Endometrial microvascular endothelial cells (primary cell): ENCODE data around the gene NKD2. TPM values are rescaled to one million over a fixed set of nuclear protein-coding genes. Genes with fewer than 3 reads are reported as not detected.

Source experiments
- in situ Hi-C: cut with HindIII; loops from 2 replicates; pipeline ENCODE4 v1.10.0; 2017; ENCODE audit warnings: low sequenced_read_pairs, low pct_unique_long_range_greater_than_20kb; ENCODE audit errors: inconsistent ontology term
- total RNA-seq: library from RNA; depleted of rRNA; stranded (reverse); fragments of >200 nt; gene quantifications from one replicate; pipeline ENCODE4 v1.2.3, GENCODE V29; 2015; ENCODE audit errors: inconsistent ontology term

Gene NKD2
- total RNA-seq, 1 donor from 2014 or later, result not detected

GRCh38 chr5:976849-977751 lies 31.5 kb upstream of the NKD2 start:
- in situ Hi-C loops, result no loop called here

GRCh38 chr5:978054-978453 lies 30.5 kb upstream of the NKD2 start:
- in situ Hi-C loops, result no loop called here

GRCh38 chr5:978693-979092 lies 29.9 kb upstream of the NKD2 start:
- in situ Hi-C loops, result no loop called here

GRCh38 chr5:979100-979817 lies 29.3 kb upstream of the NKD2 start:
- in situ Hi-C loops, result no loop called here

- in situ Hi-C loops, result no loop called here
Measured at GRCh38 chr5:980001-980588, 28.5 kb upstream of the NKD2 start.

GRCh38 chr5:980966-981365 lies 27.6 kb upstream of the NKD2 start:
- in situ Hi-C loops, result no loop called here

- in situ Hi-C loops, result no loop called here
Measured at GRCh38 chr5:981456-981855, 27.1 kb upstream of the NKD2 start.

GRCh38 chr5:982377-983237 lies 26.0 kb upstream of the NKD2 start:
- in situ Hi-C loops, result no loop called here

- in situ Hi-C loops, result no loop called here
Measured at GRCh38 chr5:983238-983524, 25.4 kb upstream of the NKD2 start.

GRCh38 chr5:983568-983967 lies 25.0 kb upstream of the NKD2 start:
- in situ Hi-C loops, result no loop called here

- in situ Hi-C loops, result no loop called here
Measured at GRCh38 chr5:984774-985173, 23.8 kb upstream of the NKD2 start.

- in situ Hi-C loops, result no loop called here
Measured at GRCh38 chr5:987761-988160, 20.8 kb upstream of the NKD2 start.

GRCh38 chr5:988322-988721 lies 20.3 kb upstream of the NKD2 start:
- in situ Hi-C loops, result no loop called here

GRCh38 chr5:989961-990530 lies 18.6 kb upstream of the NKD2 start:
- in situ Hi-C loops, result no loop called here

- in situ Hi-C loops, result no loop called here
Measured at GRCh38 chr5:991472-992267, 16.9 kb upstream of the NKD2 start.

GRCh38 chr5:994272-994607 lies 14.4 kb upstream of the NKD2 start:
- in situ Hi-C loops, result no loop called here

- in situ Hi-C loops, result no loop called here
Measured at GRCh38 chr5:994821-995220, 13.8 kb upstream of the NKD2 start.

- in situ Hi-C loops, result no loop called here
Measured at GRCh38 chr5:995318-995717, 13.3 kb upstream of the NKD2 start.
